Stimulated activated CD4-positive, alpha-beta T cell treated with anti-CD3 and anti-CD28 coated beads, TNF-alpha, amount 100 ng/mL, for 48 hours (primary cell): ENCODE measurements around the gene CAPN12.

ENCODE experiments used
- DNase-seq, 3 donors: peaks; one replicate each; pipeline ENCODE4 v3.0.0-alpha.2; 2020; ENCODE audit warnings: low read depth in 3 of 3

CAPN12 gene

GRCh38 chr19:38710928-38711725, 33.1 kb downstream of the CAPN12 start:
- no peak for DNase-seq

GRCh38 chr19:38710416-38710702, 33.9 kb downstream of the CAPN12 start:
- DNase-seq, result no peak

GRCh38 chr19:38709671-38710415, 34.4 kb downstream of the CAPN12 start:
- no peak for DNase-seq

GRCh38 chr19:38709119-38709518, 35.2 kb downstream of the CAPN12 start:
- no peak for DNase-seq

- DNase-seq, result no peak
Observed at GRCh38 chr19:38708413-38709024, 35.8 kb downstream of the CAPN12 start.

- no peak for DNase-seq
Observed at GRCh38 chr19:38707512-38708114, 36.7 kb downstream of the CAPN12 start.

GRCh38 chr19:38706792-38707511, 37.3 kb downstream of the CAPN12 start:
- no peak for DNase-seq

GRCh38 chr19:38705197-38706019, 38.9 kb downstream of the CAPN12 start:
- no peak for DNase-seq

GRCh38 chr19:38704488-38705026, 39.7 kb downstream of the CAPN12 start:
- no peak for DNase-seq

- DNase-seq, result no peak
Observed at GRCh38 chr19:38703509-38703908, 40.8 kb downstream of the CAPN12 start.

- DNase-seq, result no peak
Observed at GRCh38 chr19:38702278-38702677, 42.0 kb downstream of the CAPN12 start.

GRCh38 chr19:38701455-38702063, 42.7 kb downstream of the CAPN12 start:
- no peak for DNase-seq

GRCh38 chr19:38700902-38701454, 43.3 kb downstream of the CAPN12 start:
- DNase-seq, result no peak

- no peak for DNase-seq
Observed at GRCh38 chr19:38700350-38700901, 43.8 kb downstream of the CAPN12 start.

- DNase-seq, result no peak
Observed at GRCh38 chr19:38699647-38700349, 44.5 kb downstream of the CAPN12 start.

- no peak for DNase-seq
Observed at GRCh38 chr19:38699027-38699346, 45.3 kb downstream of the CAPN12 start.

GRCh38 chr19:38698225-38699026, 45.8 kb downstream of the CAPN12 start:
- no peak for DNase-seq

- DNase-seq, result no peak
Observed at GRCh38 chr19:38697641-38698071, 46.6 kb downstream of the CAPN12 start.
